HG03097 (cell line): ENCODE measurements around the gene RNF114.
"Not testable (repeated sequence)": the region's sequence is repeated elsewhere in the genome, so short reads cannot be mapped to it uniquely, and the experiment has no call there.

ENCODE experiments used
- ATAC-seq: cut with Tn5 transposase; IDR thresholded peaks from one replicate; pipeline ENCODE4 v1.9.1; 2021; ENCODE audit not compliant: unreplicated experiment, low FRiP score

Gene RNF114

GRCh38 chr20:49983848-49984408, 47.7 kb downstream of the RNF114 start:
- ATAC-seq: no peak

GRCh38 chr20:49984426-49985153, 48.4 kb downstream of the RNF114 start:
- no peak for ATAC-seq

GRCh38 chr20:49985157-49985556, 49.0 kb downstream of the RNF114 start:
- no peak for ATAC-seq

- no peak for ATAC-seq
Measured at GRCh38 chr20:49985617-49986016, 49.4 kb downstream of the RNF114 start.

- ATAC-seq: no peak
Measured at GRCh38 chr20:49986049-49986448, 49.9 kb downstream of the RNF114 start.

GRCh38 chr20:49987015-49987867, 51.0 kb downstream of the RNF114 start:
- ATAC-seq: no peak

- no peak for ATAC-seq
Measured at GRCh38 chr20:49987868-49988690, 51.9 kb downstream of the RNF114 start.

- no peak for ATAC-seq
Measured at GRCh38 chr20:49989234-49990065, 53.3 kb downstream of the RNF114 start.

GRCh38 chr20:49990271-49990720, 54.1 kb downstream of the RNF114 start:
- no peak for ATAC-seq

GRCh38 chr20:49993301-49993751, 57.1 kb downstream of the RNF114 start:
- ATAC-seq: no peak

GRCh38 chr20:49995586-49995985, 59.4 kb downstream of the RNF114 start:
- no peak for ATAC-seq

GRCh38 chr20:49998478-49999188, 62.4 kb downstream of the RNF114 start:
- ATAC-seq: not testable (repeated sequence)

GRCh38 chr20:49999329-49999728, 63.1 kb downstream of the RNF114 start:
- ATAC-seq: no peak

GRCh38 chr20:50000548-50001222, 64.5 kb downstream of the RNF114 start:
- ATAC-seq: not testable (repeated sequence)

GRCh38 chr20:50001784-50002311, 65.7 kb downstream of the RNF114 start:
- ATAC-seq: no peak

GRCh38 chr20:50003253-50003656, 67.1 kb downstream of the RNF114 start:
- ATAC-seq: no peak
